GM18502 (cell line): ENCODE data around the gene KLRC3.
"Not testable (repeated sequence)": the region's sequence is repeated elsewhere in the genome, so short reads cannot be mapped to it uniquely, and the experiment has no call there.

Source experiments
- ATAC-seq: cut with Tn5 transposase; IDR thresholded peaks from one replicate; pipeline ENCODE4 v1.9.1; 2021; ENCODE audit warnings: mild to moderate bottlenecking; ENCODE audit not compliant: unreplicated experiment, poor library complexity

The KLRC3 gene

GRCh38 chr12:10372559-10372958 lies 47.8 kb downstream of the KLRC3 start:
- ATAC-seq = no peak

- ATAC-seq = not testable (repeated sequence)
These were observed 48.4 kb downstream of the KLRC3 start for GRCh38 chr12:10371893-10372535.

GRCh38 chr12:10369557-10370415 lies 50.6 kb downstream of the KLRC3 start:
- ATAC-seq = no peak

GRCh38 chr12:10368206-10369171 lies 51.9 kb downstream of the KLRC3 start:
- no peak for ATAC-seq

GRCh38 chr12:10367714-10368113 lies 52.7 kb downstream of the KLRC3 start:
- not testable (repeated sequence) for ATAC-seq

- no peak for ATAC-seq
These were observed 53.5 kb downstream of the KLRC3 start for GRCh38 chr12:10366875-10367274.

- ATAC-seq = no peak
These were observed 54.5 kb downstream of the KLRC3 start for GRCh38 chr12:10365696-10366405.

- ATAC-seq = peak; percentile 67
These were observed 55.4 kb downstream of the KLRC3 start for GRCh38 chr12:10364815-10365622.

GRCh38 chr12:10363914-10364814 lies 56.2 kb downstream of the KLRC3 start:
- ATAC-seq = peak; percentile 91

- ATAC-seq = no peak
These were observed 56.8 kb downstream of the KLRC3 start for GRCh38 chr12:10363658-10363913.

GRCh38 chr12:10362828-10363657 lies 57.4 kb downstream of the KLRC3 start:
- ATAC-seq = no peak

- ATAC-seq = no peak
These were observed 58.1 kb downstream of the KLRC3 start for GRCh38 chr12:10362325-10362724.
